HepG2 (cell line): ENCODE measurements around the gene IGLON5. TPM values are rescaled to one million over a fixed set of nuclear protein-coding genes. Genes with fewer than 3 reads are reported as not detected.

ENCODE experiments used
- GATA4 ChIP-seq: sonication (generic); IDR thresholded peaks from 2 replicates; pipeline ENCODE4 v1.6.1; 2016; ENCODE audit warnings: antibody characterized with exemption, low read depth, borderline replicate concordance
- GTF2F1 ChIP-seq: fragments of 150-350 bp; IDR thresholded peaks from 2 replicates; pipeline ENCODE4 v1.6.1; 2014; ENCODE audit warnings: low read length
- HOXA9 ChIP-seq: sonication (generic); formaldehyde crosslinking; IDR thresholded peaks from 2 replicates; pipeline ENCODE4 v1.8.1; 2022; ENCODE audit warnings: missing genetic modification reagents, mild to moderate bottlenecking, moderate library complexity, borderline replicate concordance
- KMT2B ChIP-seq: IDR thresholded peaks from 2 replicates; pipeline ENCODE4 v1.6.1; 2016; ENCODE audit warnings: missing genetic modification reagents, missing compliant biosample characterization
- SOX5 ChIP-seq: IDR thresholded peaks from 2 replicates; pipeline ENCODE4 v1.6.1; 2016; ENCODE audit warnings: borderline replicate concordance
- ZNF205 ChIP-seq: IDR thresholded peaks from 2 replicates; pipeline ENCODE4 v1.6.1; 2018; ENCODE audit warnings: missing biosample characterization, missing genetic modification reagents
- ZNF274 ChIP-seq: sonication (generic); formaldehyde crosslinking; IDR thresholded peaks from 2 replicates; pipeline ENCODE4 v1.5.1; 2020; ENCODE audit warnings: mild to moderate bottlenecking, missing genetic modification reagents
- ZNF607 ChIP-seq: sonication (generic); formaldehyde crosslinking; IDR thresholded peaks from 2 replicates; pipeline ENCODE4 v1.5.1; 2020; ENCODE audit warnings: missing genetic modification reagents, mild to moderate bottlenecking, borderline replicate concordance
- ZNF724P ChIP-seq: sonication (generic); formaldehyde crosslinking; IDR thresholded peaks from 2 replicates; pipeline ENCODE4 v1.8.0; 2022; ENCODE audit warnings: missing genetic modification reagents, borderline replicate concordance
- ZNF775 ChIP-seq: sonication (generic); formaldehyde crosslinking; IDR thresholded peaks from 2 replicates; pipeline ENCODE4 v1.4.0; 2020; ENCODE audit warnings: missing genetic modification reagents, mild to moderate bottlenecking, moderate library complexity, borderline replicate concordance
- polyA plus RNA-seq, 8 experiments: library from polyadenylated mRNA; depleted of rRNA in 3 of 8; stranded (reverse) in 7 of 8; unstranded in 1 of 8; fragments of >200 nt; fragmentation: Illumina TruSeq in 4 of 8; extraction: Trizol in 4 of 8; gene quantifications; 2 replicates each; pipeline versions ENCODE4 v1.2.1 to v1.2.3, GENCODE V29; 2011 to 2016; ENCODE audit warnings: low read depth in 4 of 8, missing spikeins in 1 of 8, mixed read lengths in 1 of 8; ENCODE audit not compliant: insufficient read depth in 1 of 8
- total RNA-seq, 5 experiments: library from RNA; depleted of rRNA; stranded (reverse); fragments of >200 nt; fragmentation: Illumina TruSeq; extraction: Trizol; gene quantifications; 2 replicates each; pipeline ENCODE4 v1.2.3, GENCODE V29; 2016; ENCODE audit warnings: low read depth in 1 of 5
- TF ChIP-seq, protein P1 (sequence below): sonication (generic); formaldehyde crosslinking; conservative IDR thresholded peaks from 2 replicates; pipeline ENCODE4 v1.8.0; 2022; ENCODE audit warnings: low read depth, missing genetic modification reagents
- TF ChIP-seq, protein P2 (sequence below): IDR thresholded peaks from 2 replicates; pipeline ENCODE4 v1.6.1; 2016; ENCODE audit warnings: low read depth
- TF ChIP-seq, protein P3 (sequence below): sonication (generic); formaldehyde crosslinking; IDR thresholded peaks from 2 replicates; pipeline ENCODE4 v1.4.0; 2020; ENCODE audit warnings: missing genetic modification reagents
- TF ChIP-seq, protein P4 (sequence below): sonication (generic); formaldehyde crosslinking; IDR thresholded peaks from 2 replicates; pipeline ENCODE4 v1.5.0; 2020; ENCODE audit warnings: mild to moderate bottlenecking, missing genetic modification reagents
- TF ChIP-seq, protein P5 (sequence below): sonication (generic); formaldehyde crosslinking; IDR thresholded peaks from 2 replicates; pipeline ENCODE4 v1.8.0; 2022; ENCODE audit warnings: mild to moderate bottlenecking, missing genetic modification reagents; ENCODE audit not compliant: insufficient replicate concordance

IGLON5 gene
- total and polyA plus RNA-seq, 2 of the 13 experiments (the other 11 are each of a cell fraction or from before 2014, with no cell fraction given), result 0.04 to 5.7 TPM

DNA sequence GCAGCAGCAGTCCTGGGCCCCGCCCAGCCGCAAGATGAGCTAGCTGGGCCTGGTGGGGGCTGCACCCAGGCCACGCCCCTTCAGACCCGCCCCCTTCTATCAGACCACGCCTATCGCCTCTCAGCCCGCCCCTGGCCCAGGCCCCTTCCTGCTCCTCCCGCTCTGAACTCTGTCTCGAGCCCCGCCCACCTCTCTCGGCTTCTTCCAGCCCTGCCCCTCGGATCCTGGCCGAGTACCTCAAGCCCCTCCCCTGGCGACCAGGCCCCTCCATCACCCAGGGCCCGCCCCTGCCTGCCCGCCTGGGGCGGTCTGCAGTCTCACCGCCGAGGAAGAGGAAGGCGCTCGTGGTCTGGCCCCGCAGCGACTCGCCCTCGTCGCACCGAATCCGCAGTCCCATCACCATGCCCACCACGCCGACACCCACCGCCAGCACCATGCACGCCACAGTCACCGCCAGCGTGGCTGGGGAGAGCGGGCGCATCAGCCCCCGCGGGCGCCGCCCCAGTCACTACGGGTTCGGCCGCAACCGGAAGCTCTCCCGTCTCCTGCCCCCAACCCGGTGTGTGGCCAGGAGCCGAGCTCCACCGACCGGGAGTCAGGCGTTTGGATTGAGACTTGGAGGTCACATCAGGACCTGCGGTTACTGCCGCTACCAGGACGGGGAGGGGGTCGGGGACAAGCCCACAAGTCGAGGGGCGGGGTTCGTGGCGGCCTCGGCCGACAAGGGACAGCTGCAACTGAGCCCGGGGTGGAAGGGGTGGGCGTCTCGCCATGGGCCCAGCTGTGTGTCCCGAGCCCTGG is 56.3 kb downstream of the IGLON5 start (continued):
- TF ChIP-seq, protein P1, sequence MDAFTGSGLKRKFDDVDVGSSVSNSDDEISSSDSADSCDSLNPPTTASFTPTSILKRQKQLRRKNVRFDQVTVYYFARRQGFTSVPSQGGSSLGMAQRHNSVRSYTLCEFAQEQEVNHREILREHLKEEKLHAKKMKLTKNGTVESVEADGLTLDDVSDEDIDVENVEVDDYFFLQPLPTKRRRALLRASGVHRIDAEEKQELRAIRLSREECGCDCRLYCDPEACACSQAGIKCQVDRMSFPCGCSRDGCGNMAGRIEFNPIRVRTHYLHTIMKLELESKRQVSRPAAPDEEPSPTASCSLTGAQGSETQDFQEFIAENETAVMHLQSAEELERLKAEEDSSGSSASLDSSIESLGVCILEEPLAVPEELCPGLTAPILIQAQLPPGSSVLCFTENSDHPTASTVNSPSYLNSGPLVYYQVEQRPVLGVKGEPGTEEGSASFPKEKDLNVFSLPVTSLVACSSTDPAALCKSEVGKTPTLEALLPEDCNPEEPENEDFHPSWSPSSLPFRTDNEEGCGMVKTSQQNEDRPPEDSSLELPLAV, result 0 out of 2 replicates have a peak, but pooled peaks have one; percentile 60
- TF ChIP-seq ZNF274 (peak; percentile 87; the same call in 1 of the 2 replicates), ZNF205 (CRISPR knock-in tag) (peak; percentile 36; the same call in 1 of the 2 replicates), ZNF775 (CRISPR knock-in tag) (peak; percentile 59; the same call in 1 of the 2 replicates), ZNF724P (CRISPR knock-in tag) (0 out of 2 replicates have a peak, but pooled peaks have one; percentile 21), HOXA9 (CRISPR knock-in tag) (peak; percentile 64; the same call in 1 of the 2 replicates), KMT2B (CRISPR knock-in tag) (peak; percentile 67; the same call in 1 of the 2 replicates), ZNF607 (peak; percentile 82), GTF2F1 (no peak), GATA4 (0 out of 2 replicates have a peak, but pooled peaks have one; percentile 33), SOX5 (CRISPR knock-in tag) (peak; percentile 58; the same call in 1 of the 2 replicates)
- TF ChIP-seq, protein P2, sequence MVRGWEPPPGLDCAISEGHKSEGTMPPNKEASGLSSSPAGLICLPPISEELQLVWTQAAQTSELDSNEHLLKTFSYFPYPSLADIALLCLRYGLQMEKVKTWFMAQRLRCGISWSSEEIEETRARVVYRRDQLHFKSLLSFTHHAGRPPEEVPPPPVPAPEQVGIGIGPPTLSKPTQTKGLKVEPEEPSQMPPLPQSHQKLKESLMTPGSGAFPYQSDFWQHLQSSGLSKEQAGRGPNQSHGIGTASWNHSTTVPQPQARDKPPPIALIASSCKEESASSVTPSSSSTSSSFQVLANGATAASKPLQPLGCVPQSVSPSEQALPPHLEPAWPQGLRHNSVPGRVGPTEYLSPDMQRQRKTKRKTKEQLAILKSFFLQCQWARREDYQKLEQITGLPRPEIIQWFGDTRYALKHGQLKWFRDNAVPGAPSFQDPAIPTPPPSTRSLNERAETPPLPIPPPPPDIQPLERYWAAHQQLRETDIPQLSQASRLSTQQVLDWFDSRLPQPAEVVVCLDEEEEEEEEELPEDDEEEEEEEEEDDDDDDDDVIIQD, result peak; percentile 26; the same call in 1 of the 2 replicates
- TF ChIP-seq, protein P3, sequence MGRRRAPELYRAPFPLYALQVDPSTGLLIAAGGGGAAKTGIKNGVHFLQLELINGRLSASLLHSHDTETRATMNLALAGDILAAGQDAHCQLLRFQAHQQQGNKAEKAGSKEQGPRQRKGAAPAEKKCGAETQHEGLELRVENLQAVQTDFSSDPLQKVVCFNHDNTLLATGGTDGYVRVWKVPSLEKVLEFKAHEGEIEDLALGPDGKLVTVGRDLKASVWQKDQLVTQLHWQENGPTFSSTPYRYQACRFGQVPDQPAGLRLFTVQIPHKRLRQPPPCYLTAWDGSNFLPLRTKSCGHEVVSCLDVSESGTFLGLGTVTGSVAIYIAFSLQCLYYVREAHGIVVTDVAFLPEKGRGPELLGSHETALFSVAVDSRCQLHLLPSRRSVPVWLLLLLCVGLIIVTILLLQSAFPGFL, result no peak
- TF ChIP-seq, protein P4, sequence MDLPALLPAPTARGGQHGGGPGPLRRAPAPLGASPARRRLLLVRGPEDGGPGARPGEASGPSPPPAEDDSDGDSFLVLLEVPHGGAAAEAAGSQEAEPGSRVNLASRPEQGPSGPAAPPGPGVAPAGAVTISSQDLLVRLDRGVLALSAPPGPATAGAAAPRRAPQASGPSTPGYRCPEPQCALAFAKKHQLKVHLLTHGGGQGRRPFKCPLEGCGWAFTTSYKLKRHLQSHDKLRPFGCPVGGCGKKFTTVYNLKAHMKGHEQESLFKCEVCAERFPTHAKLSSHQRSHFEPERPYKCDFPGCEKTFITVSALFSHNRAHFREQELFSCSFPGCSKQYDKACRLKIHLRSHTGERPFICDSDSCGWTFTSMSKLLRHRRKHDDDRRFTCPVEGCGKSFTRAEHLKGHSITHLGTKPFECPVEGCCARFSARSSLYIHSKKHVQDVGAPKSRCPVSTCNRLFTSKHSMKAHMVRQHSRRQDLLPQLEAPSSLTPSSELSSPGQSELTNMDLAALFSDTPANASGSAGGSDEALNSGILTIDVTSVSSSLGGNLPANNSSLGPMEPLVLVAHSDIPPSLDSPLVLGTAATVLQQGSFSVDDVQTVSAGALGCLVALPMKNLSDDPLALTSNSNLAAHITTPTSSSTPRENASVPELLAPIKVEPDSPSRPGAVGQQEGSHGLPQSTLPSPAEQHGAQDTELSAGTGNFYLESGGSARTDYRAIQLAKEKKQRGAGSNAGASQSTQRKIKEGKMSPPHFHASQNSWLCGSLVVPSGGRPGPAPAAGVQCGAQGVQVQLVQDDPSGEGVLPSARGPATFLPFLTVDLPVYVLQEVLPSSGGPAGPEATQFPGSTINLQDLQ (CRISPR knock-in tag), result no peak
- TF ChIP-seq, protein P5, sequence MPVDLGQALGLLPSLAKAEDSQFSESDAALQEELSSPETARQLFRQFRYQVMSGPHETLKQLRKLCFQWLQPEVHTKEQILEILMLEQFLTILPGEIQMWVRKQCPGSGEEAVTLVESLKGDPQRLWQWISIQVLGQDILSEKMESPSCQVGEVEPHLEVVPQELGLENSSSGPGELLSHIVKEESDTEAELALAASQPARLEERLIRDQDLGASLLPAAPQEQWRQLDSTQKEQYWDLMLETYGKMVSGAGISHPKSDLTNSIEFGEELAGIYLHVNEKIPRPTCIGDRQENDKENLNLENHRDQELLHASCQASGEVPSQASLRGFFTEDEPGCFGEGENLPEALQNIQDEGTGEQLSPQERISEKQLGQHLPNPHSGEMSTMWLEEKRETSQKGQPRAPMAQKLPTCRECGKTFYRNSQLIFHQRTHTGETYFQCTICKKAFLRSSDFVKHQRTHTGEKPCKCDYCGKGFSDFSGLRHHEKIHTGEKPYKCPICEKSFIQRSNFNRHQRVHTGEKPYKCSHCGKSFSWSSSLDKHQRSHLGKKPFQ (CRISPR knock-in tag), result peak; percentile 73
